ENCODE measurements around the gene RND1.

- TF ChIP-seq, protein P1, sequence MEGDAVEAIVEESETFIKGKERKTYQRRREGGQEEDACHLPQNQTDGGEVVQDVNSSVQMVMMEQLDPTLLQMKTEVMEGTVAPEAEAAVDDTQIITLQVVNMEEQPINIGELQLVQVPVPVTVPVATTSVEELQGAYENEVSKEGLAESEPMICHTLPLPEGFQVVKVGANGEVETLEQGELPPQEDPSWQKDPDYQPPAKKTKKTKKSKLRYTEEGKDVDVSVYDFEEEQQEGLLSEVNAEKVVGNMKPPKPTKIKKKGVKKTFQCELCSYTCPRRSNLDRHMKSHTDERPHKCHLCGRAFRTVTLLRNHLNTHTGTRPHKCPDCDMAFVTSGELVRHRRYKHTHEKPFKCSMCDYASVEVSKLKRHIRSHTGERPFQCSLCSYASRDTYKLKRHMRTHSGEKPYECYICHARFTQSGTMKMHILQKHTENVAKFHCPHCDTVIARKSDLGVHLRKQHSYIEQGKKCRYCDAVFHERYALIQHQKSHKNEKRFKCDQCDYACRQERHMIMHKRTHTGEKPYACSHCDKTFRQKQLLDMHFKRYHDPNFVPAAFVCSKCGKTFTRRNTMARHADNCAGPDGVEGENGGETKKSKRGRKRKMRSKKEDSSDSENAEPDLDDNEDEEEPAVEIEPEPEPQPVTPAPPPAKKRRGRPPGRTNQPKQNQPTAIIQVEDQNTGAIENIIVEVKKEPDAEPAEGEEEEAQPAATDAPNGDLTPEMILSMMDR (IDR thresholded peaks at IDR 0.05; ENCODE audit: insufficient read depth, low read depth, low read length), result no peak
- TF ChIP-seq EZH2 (IDR thresholded peaks at IDR 0.05; ENCODE audit: insufficient read depth, low read length), result no peak
Observed at GRCh38 chr12:48910196-48910595, 44.5 kb upstream of the RND1 start.

All from astrocyte (in vitro differentiated cells and primary cell).